GM19397 (cell line): Measurements from ENCODE around the gene ZNF746.

ENCODE experiments used
- ATAC-seq: cut with Tn5 transposase; IDR thresholded peaks from one replicate; pipeline ENCODE4 v1.9.1; 2021; ENCODE audit warnings: mild to moderate bottlenecking, moderate library complexity; ENCODE audit not compliant: unreplicated experiment

The ZNF746 gene

GRCh38 chr7:149430192-149430591 is 67.4 kb downstream of the ZNF746 start:
- no peak for ATAC-seq

GRCh38 chr7:149427893-149428292 is 69.7 kb downstream of the ZNF746 start:
- ATAC-seq = no peak

- no peak for ATAC-seq
Observed at GRCh38 chr7:149427096-149427680, 70.4 kb downstream of the ZNF746 start.

GRCh38 chr7:149423449-149424110 is 74.0 kb downstream of the ZNF746 start:
- no peak for ATAC-seq

- ATAC-seq = peak; percentile 7
Observed at GRCh38 chr7:149422914-149423301, 74.7 kb downstream of the ZNF746 start.
